SK-N-MC (cell line): ENCODE measurements around the gene RSPH3.

Experiments used
- EZH2 ChIP-seq: fragments of 200-600 bp; sonication (generic); IDR thresholded peaks from one replicate; pipeline ENCODE4 v1.6.1; 2017; ENCODE audit warnings: antibody characterized with exemption
- FOXP2 ChIP-seq: optimal IDR thresholded peaks from 2 replicates; pipeline ENCODE3; 2011; ENCODE audit warnings: mild to moderate bottlenecking, moderate library complexity; ENCODE audit not compliant: insufficient read depth; ENCODE audit errors: extremely low read length, control extremely low read depth
- POLR2AphosphoS5 ChIP-seq: IDR thresholded peaks from 2 replicates; pipeline ENCODE4 v1.6.1; 2012; ENCODE audit warnings: mild to moderate bottlenecking, low read depth, low read length, borderline replicate concordance

GRCh38 chr6:159036673-159037072 lies 36.7 kb upstream of the RSPH3 start:
- TF ChIP-seq EZH2 (no peak), POLR2AphosphoS5 (no peak), FOXP2 (no peak)
